HG03025 (cell line): ENCODE measurements around the gene MOG.

Experiments
- ATAC-seq: cut with Tn5 transposase; IDR thresholded peaks from one replicate; pipeline ENCODE4 v1.9.1; 2021; ENCODE audit warnings: mild to moderate bottlenecking, moderate library complexity; ENCODE audit not compliant: unreplicated experiment, low FRiP score

The MOG gene

DNA sequence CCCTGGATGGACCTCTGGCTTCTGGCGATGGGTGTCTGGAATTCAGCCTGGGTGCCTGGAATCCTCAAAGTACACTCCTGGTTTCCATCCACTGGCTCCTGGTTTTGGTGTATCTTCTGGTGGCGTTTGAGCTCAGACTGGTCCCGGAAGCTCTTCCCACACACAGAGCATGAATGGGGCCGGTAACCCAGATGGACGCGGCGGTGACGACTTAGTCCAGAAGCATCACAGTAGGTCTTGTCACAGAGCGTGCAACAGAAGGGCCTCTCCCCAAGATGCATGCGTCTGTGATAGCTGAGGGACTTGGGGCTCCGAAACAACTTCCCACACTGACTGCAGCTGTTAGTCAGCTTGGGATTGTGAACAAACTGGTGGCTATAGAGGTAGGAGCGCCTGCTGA, 16.3 kb downstream of the MOG start:
- no peak for ATAC-seq

DNA sequence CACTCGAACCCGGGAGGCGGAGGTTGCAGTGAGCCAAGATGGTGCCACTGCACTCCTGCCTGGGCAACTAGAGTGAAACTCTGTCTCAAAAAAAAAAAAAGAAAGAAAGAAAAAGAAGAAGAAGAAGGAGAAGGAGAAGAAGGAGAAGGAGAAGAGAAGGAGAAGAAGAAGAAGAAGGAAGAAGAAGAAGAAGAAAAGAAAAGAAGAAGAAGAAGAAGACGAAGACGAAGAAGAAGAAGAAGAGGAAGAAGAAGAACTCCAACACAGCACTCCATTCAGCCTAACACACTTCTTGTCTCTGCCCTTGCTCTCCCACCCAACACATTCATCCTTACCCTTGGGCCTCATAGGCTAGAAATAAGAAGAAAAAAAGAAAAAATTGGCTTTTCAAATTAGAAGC, 17.1 kb downstream of the MOG start:
- no peak for ATAC-seq

DNA sequence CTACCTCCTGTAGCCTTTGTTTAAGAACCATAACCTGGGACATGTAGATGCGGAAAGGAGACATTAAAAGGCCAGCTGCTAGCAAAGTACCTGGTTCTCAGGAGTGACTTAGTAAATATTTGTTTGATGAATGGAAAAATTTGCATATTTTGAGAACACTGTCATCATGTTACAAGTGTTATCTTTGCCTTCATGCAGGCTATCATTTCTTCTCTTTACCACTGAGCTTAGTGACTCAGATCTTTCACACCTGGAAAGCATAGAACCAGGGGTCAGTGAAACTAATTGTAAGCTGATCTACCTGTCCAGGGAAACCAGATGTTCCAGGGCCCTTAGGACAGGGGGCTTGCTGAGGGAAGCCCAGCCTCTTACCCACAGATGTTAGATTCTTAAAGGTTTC, 18.7 kb downstream of the MOG start:
- no peak for ATAC-seq

DNA sequence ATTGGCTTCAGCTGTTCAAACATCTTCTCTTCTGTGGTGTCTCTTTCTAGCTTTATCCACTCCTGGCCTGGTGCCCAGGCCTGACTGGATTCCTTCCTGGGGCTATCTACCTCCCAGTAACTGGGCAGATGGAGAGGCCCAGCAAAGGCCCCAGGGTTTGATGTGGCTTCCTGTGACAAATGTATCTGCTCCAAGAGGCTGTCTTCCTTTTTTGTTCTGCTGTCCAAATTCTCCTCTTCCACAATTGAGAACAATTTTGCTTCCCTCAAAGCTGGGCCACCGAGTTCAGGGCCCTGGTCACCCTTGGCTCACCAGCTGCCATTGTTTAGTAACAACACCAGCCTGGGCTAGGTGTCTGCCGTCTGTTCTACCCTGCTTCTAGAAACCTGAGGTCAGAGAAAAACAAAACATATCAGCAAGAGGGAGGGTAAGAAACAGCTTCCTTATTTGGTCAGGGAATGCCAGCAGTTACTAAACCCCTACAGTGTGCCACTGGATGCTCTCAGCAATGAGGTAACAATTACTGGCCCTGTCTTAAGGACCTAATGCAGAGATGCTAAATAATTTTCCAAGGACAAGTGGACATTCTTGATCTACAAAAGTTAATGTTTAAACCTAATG, 20.2 kb downstream of the MOG start:
- ATAC-seq: no peak

DNA sequence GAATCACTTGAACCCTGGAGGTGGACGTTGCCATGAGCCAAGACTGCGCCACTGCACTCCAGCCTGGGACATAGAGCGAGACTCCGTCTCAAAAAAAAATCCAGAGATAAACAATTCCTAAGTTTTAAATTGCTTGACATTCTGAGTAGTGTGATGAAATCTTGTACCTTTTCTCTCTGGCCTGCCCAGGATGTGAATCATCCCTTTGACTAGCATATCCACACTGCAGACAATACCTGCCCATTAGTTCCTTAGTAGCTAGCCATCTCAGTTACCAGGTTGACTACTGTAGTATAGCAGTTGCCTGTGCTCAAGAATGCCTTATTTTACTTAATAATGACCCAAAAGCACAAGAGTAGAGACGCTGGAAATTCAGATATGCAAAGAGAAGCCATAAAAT, 21.2 kb downstream of the MOG start:
- no peak for ATAC-seq

DNA sequence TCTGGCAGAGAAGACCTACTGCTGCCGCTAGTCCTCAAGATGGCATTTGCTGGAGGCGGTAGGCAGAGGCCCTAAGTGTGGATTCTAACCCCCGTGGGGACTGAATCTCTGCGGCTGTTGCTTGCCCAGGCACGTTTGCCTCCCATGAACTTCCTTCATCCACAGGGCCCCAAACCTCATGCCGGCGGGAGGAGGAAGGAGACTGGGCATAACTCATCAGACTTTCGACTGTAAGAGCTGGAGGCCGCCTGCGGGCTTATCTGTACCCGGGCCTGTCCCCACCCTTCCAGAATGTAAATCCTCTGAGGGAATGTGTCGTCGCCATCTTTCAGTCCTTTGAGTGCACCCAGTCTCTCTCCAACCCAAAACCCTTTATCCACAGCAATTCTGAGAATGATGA, 23.1 kb downstream of the MOG start:
- ATAC-seq: no peak

DNA sequence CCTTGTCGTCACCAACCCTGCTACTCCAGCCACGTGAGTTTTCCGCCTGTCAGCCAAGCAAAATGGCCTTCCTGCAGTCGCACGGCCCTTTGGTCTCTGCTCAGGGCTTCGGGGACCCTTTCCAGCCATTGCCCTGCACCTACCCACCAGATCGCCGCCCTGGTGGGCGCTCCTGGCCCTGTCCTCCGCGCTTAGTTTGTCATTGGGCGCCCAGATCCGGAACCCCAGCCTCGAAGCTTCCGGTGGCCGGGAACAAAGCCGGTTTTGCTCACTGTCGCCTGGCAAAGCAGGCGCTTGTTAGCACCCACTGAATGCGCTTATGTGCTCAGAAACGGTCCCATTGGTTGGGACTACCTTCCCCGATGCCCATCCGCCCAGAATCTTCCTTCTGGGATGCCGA, 23.5 kb downstream of the MOG start:
- ATAC-seq: no peak

DNA sequence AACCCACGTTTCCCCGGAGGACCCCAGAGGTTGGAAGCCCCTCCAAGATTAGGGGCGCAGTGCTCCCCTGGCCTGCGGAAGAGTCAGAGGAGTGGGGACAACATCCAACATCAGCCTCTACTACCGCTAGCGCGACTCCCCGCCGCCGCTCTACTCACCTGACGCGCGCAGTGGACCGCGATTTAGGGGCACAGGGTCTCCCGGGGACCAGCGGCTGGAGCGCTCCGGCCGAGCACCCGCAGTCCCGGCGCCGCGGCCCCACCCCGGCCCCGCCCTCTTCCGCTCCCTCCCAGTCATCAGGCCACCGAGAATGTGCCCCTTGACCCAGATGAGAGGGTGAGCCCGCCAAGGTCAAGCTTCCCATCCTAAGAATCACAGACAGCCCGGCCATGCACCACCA, 24.0 kb downstream of the MOG start, which contains the start of gene ZFP57:
ZFP57 (minus strand) TSS at position 249 of the 400 bp plus-strand sequence. CDS start 4,149 bp downstream, outside the sequence.
- ATAC-seq: no peak

DNA sequence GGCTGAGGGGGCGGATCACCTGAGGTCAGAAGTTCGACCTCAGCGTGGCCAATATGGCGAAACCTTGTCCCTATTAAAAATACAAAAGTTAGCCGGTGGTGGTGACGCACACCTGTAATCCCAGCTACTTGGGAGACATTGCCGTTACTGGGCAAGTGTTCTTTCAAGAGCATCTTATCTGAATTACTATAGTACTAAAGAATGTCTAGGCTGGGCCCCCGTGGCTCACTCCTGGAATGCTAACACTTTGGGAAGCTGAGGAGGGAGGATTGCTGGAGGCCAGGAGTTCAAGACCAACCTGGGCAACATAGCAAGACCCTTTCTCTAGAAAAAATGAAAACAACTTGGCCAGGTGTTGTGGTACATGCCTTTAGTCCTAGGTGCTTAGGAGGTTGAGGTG, 24.9 kb downstream of the MOG start:
- no peak for ATAC-seq

DNA sequence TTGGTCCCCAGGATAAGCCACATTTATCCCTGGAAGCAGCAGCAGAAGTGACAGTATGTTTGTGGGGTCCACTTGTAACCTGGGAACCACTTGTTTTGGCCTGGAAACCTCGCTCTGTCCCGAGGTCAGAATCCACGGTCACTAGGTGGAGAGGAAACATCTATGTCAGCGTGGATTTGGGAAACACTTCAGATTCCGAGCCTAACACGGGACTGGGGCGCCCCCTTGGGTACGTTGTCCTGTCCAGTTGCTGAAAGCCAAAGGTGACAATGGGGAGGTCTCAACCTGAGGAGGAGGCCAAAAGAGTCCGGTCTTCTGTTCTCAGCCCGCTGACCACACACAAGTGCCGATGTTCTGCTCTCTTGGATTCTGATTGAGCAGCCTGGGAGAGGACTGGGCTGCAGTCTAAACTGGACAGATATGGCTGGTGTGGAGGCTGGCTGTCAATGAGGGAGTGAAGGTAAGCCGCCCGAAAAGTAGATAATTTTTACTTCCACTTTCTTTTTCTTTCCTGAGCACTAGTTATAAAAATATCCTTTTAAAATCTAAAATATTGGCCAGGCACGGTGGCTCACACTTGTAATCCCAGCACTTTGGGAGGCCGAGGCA, 28.9 kb downstream of the MOG start:
- ATAC-seq: no peak

DNA sequence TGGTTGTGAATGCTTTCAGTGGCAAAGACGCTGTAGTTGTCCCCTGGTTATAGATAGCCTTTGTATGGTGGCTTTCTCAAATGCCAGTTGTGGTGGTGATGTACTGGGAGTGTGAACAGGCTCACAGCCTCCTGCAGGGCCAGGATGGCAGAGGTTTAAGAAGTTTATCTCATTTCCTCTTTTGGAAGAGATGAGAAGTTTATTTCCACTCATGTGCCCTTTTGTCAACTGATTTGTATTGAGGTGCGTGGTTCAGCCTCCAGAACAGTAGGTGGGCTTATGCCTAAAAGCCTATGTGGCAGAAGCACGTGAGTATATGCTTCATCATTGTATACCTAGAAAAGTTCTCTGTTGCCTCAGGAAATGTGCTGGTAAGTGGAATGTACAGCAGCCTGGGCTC, 37.7 kb downstream of the MOG start:
- ATAC-seq: no peak

DNA sequence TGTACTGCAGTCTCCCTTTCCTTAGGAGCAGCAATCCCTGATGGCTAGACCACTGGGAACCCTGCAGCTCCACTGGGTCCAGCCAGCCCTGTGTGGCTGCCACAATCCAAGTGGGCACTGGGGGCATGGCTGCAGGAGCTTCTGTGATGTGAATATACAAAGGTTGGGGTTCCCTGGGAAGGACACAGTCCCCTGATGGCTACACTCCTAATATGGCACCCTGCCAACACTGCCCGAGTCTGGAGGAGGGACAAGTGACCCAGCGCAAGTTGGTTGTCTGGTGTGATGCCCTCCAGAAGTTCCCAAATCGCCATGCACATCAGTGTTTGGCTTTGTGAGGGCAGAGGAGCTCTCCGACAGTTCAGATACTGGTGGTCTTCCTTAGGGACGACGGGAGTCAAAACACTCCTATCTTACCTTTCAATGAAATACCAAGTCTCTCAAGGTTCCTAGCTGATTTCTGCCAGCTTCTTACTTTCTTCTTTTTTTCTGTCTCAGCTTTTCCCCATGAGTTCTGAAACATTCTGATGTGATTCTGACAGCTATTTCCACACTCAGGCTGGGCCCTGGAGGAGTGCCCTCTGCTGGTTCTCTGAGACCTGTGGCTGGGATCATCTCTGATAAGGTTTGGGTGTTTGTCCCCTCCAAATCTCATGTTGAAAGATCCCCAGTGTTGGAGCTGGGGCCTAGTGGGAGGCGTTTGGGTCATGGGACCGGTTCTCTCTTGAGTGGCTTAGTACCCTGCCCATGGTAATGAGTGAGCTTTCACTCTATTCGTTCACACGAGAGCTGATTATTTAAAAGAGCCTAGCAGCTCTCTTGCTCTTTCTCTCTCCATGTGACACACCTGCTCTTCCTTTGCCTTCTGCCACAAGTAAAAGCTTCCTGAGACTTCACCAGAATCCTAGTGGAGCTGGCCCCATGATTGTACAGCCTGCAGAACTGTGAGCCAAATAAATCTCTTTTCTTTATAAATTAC, 39.5 kb downstream of the MOG start:
- no peak for ATAC-seq

DNA sequence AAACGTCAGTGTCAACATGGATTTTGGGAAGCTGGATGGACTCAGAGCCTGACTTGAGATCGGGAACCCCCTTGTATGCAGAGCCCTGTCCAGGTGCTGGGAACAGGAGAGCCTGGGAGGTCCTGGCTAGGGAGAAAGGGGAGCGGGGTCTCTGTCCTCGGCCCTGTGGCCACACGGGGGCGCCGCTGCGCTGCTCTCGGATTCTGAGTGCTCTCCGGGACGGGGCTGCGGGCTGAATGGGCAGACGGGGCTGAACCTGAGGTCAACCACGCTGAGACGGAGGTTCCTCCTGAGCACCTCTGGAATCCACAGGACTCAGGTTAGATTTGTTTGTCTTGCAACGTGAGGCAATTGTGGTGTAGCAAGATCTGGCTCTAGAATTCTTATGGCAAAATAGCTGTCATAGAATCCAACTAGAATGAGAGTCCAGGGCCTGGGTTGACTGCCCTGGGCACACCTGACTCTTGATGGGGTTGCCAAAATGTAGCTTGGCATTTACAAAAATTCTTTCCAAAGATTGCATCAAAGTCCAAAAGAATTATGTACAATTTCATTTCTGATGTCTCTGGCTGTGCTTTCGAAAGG, 45.7 kb downstream of the MOG start:
- no peak for ATAC-seq

DNA sequence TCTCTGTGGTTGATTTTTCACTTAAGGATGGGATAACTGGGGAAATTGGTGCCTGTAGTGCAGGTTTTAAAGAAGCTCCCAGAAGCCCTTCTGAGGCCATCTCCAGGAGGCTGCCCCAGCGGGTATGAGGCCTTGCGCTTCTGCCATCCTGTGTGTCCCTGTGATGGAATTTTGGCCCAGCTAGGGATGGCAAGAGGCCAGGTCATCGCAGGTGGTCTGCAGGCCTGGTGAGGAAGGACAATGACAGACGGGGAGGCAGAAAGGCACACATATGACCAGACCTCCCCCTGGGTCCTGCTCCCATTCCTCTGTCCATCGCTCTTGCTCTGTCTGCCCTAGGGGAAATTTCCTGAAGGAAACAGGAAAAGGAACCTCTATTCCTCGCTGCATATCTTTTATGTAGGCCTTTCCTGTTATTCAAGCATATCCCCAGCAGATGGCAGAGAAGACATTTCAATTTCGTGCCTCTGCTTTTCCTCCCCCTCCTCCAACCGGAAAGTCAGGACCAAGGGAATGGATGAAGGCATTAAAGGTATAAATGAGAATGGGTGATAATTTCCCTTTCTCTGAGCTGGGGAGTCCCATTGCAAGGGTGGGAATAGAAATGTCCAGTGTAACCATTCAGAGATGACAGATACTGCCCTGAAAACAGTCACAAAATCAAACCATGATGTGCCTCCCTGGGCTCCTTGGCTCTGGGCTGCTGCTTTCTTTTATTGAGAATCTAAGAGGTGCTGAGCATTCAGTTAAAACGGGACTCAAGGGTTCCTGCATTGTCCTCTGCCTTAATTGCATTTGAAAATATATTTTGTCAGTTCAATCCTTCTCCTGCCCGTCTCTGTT, 48.7 kb downstream of the MOG start:
- ATAC-seq: no peak

DNA sequence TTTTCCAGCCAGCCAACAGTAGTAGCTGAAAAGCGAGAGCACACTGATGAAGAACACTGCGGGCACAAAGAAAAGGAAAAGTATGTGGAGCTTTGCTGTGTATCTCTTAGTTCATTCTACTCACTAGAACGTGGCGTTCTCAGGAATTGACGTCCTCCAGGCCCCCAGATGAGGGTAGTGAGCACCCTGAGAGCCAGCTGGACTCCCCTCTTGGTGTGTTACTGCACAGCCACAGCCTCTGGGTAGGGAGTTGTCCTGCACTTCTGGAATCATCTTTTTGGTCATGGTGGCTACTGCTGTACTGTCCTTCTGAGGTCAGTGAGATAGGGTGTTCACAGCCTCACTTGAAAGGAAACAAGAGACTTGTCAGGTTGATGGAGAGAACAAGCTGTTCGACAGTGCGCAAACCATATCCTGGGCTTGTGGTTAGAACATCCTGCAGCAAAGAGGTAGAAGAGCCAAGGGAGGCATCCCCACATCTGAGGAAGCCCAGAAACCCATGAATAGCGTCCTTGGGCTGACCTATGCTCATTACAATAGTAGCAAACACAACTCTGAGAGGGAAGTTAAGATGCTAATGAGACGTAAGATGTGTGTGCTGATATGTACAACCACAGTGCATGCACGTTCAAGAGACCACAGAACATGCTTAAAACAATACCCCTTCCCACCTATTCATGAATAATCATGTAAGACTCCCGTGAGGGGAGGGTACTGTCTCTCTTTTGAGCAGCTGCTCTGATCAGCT, 51.7 kb downstream of the MOG start:
- ATAC-seq: no peak

DNA sequence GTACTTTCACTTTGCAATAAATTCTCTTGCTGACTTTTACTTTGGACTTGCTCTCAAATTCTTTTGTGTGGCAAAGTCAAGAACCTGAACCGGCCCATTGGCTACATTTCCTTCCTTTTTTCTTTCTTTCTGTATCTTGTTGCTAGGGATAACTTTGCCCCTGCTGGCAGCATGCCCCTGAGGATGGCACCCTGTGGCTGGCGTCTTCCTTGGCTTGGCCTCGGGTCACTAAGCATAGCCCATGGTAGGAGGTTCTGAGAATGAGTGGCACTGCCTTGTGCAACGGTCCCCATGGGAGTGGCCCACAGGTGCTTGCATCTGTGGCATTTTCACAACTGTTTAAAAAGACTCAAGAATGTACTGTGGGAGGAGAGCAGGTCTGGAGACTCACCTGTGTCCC, 52.3 kb downstream of the MOG start:
- ATAC-seq: no peak

DNA sequence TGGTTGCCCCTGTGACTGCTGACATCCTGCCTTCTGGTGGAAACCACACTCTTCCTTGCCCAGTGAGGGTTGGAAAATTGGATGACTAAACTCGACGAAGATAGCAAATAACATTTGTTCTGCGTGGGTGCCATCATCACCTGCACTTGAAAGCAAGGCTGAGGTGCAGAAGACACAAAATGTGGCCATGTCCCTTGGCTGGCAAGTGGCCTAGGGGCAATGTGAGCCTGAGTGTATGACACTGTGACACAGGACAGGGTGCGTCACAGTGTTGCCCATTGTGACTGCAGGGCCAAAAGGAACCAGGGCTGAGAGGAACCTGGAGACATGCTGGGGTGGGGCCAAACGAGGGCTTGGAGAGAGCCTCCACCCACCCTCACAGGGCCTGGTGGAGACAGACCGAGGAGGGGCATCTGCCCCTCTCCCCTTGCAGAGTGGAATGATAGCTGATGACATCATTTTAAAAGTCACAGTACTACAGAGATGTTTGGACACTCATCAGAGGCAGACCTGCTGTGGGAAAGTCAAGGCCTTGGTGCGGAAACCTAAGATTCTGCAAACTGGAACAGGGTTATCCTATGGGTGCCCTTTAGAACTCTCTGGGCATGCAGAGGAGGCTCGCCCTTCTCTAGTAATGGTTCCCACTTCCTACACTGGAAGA, 53.5 kb downstream of the MOG start:
- ATAC-seq: no peak

DNA sequence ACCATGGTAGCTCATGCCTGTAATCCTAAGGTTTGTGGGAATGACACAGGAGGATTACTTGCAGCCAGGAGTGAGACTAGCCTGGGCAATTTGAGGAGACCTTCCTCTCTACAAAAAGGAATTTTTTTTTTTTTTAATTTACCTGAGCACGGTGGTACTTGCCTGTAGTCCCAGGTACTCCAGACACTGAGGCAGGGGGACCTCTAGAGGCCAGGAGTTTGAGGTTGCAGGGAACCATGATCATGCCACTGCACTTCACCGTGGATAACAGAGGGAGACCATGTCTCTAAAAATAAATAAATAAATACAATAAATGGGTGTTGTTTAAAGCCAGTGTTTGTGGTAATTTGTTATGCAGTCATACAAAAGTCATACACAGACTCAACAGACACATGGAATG, 64.0 kb downstream of the MOG start:
- ATAC-seq: no peak
